GM18505 (cell line): ENCODE results near the gene TNS1.

Source experiments
- ATAC-seq: cut with Tn5 transposase; IDR thresholded peaks from one replicate; pipeline ENCODE4 v1.9.1; 2021; ENCODE audit not compliant: unreplicated experiment
- POLR2A ChIP-seq: IDR thresholded peaks from 4 replicates; pipeline ENCODE4 v1.6.1; 2011; ENCODE audit warnings: borderline replicate concordance; ENCODE audit not compliant: insufficient read depth, insufficient read length; ENCODE audit errors: extremely low read depth

TNS1 gene

GRCh38 chr2:217858519-217859491 is 144.0 kb downstream of the TNS1 start:
- no peak for TF ChIP-seq POLR2A
- ATAC-seq = no peak

- TF ChIP-seq POLR2A = no peak
Measured at GRCh38 chr2:217857624-217858506, 144.9 kb downstream of the TNS1 start.

GRCh38 chr2:217856871-217857270 is 145.9 kb downstream of the TNS1 start:
- no peak for ATAC-seq
- no peak for TF ChIP-seq POLR2A

More at GRCh38 chr2:217857624-217858506, 144.9 kb downstream of the TNS1 start:
- ATAC-seq = no peak

- ATAC-seq = no peak
- no peak for TF ChIP-seq POLR2A
Measured at GRCh38 chr2:217856159-217856558, 146.6 kb downstream of the TNS1 start.

GRCh38 chr2:217854684-217855420 is 147.9 kb downstream of the TNS1 start:
- no peak for ATAC-seq

GRCh38 chr2:217853961-217854360 is 148.8 kb downstream of the TNS1 start:
- ATAC-seq = no peak
- no peak for TF ChIP-seq POLR2A

More at GRCh38 chr2:217854684-217855420, 147.9 kb downstream of the TNS1 start:
- no peak for TF ChIP-seq POLR2A

- ATAC-seq = no peak
- no peak for TF ChIP-seq POLR2A
Measured at GRCh38 chr2:217853301-217853881, 149.4 kb downstream of the TNS1 start.

GRCh38 chr2:217852555-217853211 is 150.1 kb downstream of the TNS1 start:
- no peak for ATAC-seq
- no peak for TF ChIP-seq POLR2A

- ATAC-seq = no peak
- no peak for TF ChIP-seq POLR2A
Measured at GRCh38 chr2:217851191-217852020, 151.4 kb downstream of the TNS1 start.

- no peak for ATAC-seq
- TF ChIP-seq POLR2A = no peak
Measured at GRCh38 chr2:217849154-217849975, 153.4 kb downstream of the TNS1 start.
